OCI-LY7 (cell line): ENCODE measurements around the gene CLCA4. TPM values are rescaled to one million over a fixed set of nuclear protein-coding genes. Genes with fewer than 3 reads are reported as not detected.

Source experiments
- BruUV-seq: library from RNA; stranded (reverse); fragments of 400-500 nt; replicated peaks from 2 replicates; lab custom pipeline; 2021; lab: Mats Ljungman, UMichigan
- CTCF ChIA-PET: fragments of 300-600 bp; sonication (Branson Sonifier 250); formaldehyde crosslinking; loops from one replicate; lab custom pipeline; 2022; ENCODE audit warnings: antibody characterized with exemption; ENCODE audit not compliant: unreplicated experiment; lab: Charles Lee
- POLR2A ChIA-PET: fragments of 300-600 bp; sonication (Branson Sonifier 250); formaldehyde crosslinking; loops from one replicate; lab custom pipeline; 2022; ENCODE audit warnings: antibody characterized with exemption; lab: Charles Lee
- DNase-seq: peaks from one replicate; pipeline ENCODE4 v3.0.0-alpha.2; 2015; ENCODE audit warnings: low spot score
- H2AFZ ChIP-seq: fragments of 200-600 bp; sonication (generic), shearing (Covaris generic); 2 replicates; pipeline ENCODE4 v1.6.1; 2014; ENCODE audit warnings: mild to moderate bottlenecking, antibody characterized with exemption, low read length, moderate library complexity
- H3K27ac ChIP-seq: fragments of 200-600 bp; sonication (generic); 2 replicates; pipeline ENCODE4 v1.5.1; 2014; ENCODE audit warnings: mixed run types, low read depth, mild to moderate bottlenecking, moderate library complexity, low read length, inconsistent platforms; ENCODE audit not compliant: poor library complexity, severe bottlenecking
- H3K36me3 ChIP-seq: fragments of 200-600 bp; sonication (generic); 2 replicates; pipeline ENCODE4 v1.6.1; 2014; ENCODE audit warnings: mild to moderate bottlenecking, antibody characterized with exemption, low read length, moderate library complexity, mixed read lengths; ENCODE audit not compliant: insufficient read depth
- H3K4me1 ChIP-seq: fragments of 200-600 bp; sonication (generic); 2 replicates; pipeline ENCODE4 v1.5.1; 2014; ENCODE audit warnings: mild to moderate bottlenecking, low read length; ENCODE audit not compliant: insufficient read depth, poor library complexity, severe bottlenecking
- H3K4me2 ChIP-seq: fragments of 200-600 bp; sonication (generic); 2 replicates; pipeline ENCODE4 v1.6.1; 2014; ENCODE audit warnings: mild to moderate bottlenecking, low read length
- H3K4me3 ChIP-seq: fragments of 200-600 bp; sonication (generic); 2 replicates; pipeline ENCODE4 v1.5.1; 2014; ENCODE audit warnings: mild to moderate bottlenecking, low read depth, low read length; ENCODE audit not compliant: poor library complexity, severe bottlenecking
- H3K79me2 ChIP-seq: fragments of 200-600 bp; sonication (generic); 2 replicates; pipeline ENCODE4 v1.6.1; 2016; ENCODE audit warnings: low read depth, mild to moderate bottlenecking, low read length, moderate library complexity, mixed read lengths; ENCODE audit not compliant: insufficient read depth
- H3K9me2 ChIP-seq: fragments of 200-600 bp; sonication (generic); 2 replicates; pipeline ENCODE4 v1.6.1; 2016; ENCODE audit warnings: mild to moderate bottlenecking, low read length, mixed read lengths; ENCODE audit not compliant: insufficient read depth
- H3K9me3 ChIP-seq: fragments of 200-600 bp; sonication (generic); 2 replicates; pipeline ENCODE4 v1.6.1; 2014; ENCODE audit warnings: mild to moderate bottlenecking, mixed run types, low read length, mixed read lengths
- H4K20me1 ChIP-seq: fragments of 200-600 bp; sonication (generic); 2 replicates; pipeline ENCODE4 v1.6.1; 2014; ENCODE audit warnings: mild to moderate bottlenecking, antibody characterized with exemption, low read length, moderate library complexity, mixed read lengths; ENCODE audit not compliant: insufficient read depth
- EZH2phosphoT487 ChIP-seq: fragments of 200-600 bp; sonication (generic); IDR thresholded peaks from 2 replicates; pipeline ENCODE4 v1.6.1; 2018; ENCODE audit warnings: low read depth, borderline replicate concordance, mild to moderate bottlenecking, mixed run types, antibody characterized with exemption, low read length, moderate library complexity, mixed read lengths
- intact Hi-C: fragments of 100-400 bp; cut with micrococcal nuclease; formaldehyde crosslinking; loops from one replicate; pipeline ENCODE4 v1.10.0; 2022; ENCODE audit not compliant: unreplicated experiment
- total RNA-seq, 2 experiments: library from RNA; depleted of rRNA in 1 of 2; stranded (reverse); fragments of >200 nt in 1 of 2; shearing (Covaris generic) in 1 of 2; gene quantifications; 2 replicates each; pipeline ENCODE4 v1.2.3, GENCODE V29; 2014 to 2022
- TF ChIP-seq, protein P1 (sequence below): fragments of 200-600 bp; sonication (generic); conservative IDR thresholded peaks from 2 replicates; pipeline ENCODE4 v1.5.1; 2014; ENCODE audit warnings: mild to moderate bottlenecking, antibody characterized with exemption, low read length, moderate library complexity, mixed read lengths

The CLCA4 gene
- total RNA-seq, 2 experiments from 2014 or later, result not detected

DNA sequence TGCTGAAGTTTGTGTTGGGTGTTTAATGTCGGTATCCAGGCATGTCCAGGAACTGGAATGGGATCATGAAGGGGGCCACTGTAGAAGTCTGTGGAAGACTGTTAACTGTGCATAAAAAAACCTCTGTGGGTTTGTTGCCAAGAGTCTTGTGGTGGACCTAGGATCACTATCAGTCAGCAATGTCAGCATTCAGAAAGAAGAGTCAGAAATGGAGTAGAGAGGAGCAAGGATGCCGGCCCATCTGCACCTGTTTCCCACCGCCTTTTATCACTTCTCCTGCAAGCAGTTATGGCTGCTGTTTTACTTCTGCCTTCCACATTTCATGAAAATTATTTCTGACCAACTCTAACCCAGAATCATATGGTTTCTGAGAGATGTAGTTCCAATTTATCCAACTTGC lies 36.7 kb downstream of the CLCA4 start:
- TF ChIP-seq, protein P1, sequence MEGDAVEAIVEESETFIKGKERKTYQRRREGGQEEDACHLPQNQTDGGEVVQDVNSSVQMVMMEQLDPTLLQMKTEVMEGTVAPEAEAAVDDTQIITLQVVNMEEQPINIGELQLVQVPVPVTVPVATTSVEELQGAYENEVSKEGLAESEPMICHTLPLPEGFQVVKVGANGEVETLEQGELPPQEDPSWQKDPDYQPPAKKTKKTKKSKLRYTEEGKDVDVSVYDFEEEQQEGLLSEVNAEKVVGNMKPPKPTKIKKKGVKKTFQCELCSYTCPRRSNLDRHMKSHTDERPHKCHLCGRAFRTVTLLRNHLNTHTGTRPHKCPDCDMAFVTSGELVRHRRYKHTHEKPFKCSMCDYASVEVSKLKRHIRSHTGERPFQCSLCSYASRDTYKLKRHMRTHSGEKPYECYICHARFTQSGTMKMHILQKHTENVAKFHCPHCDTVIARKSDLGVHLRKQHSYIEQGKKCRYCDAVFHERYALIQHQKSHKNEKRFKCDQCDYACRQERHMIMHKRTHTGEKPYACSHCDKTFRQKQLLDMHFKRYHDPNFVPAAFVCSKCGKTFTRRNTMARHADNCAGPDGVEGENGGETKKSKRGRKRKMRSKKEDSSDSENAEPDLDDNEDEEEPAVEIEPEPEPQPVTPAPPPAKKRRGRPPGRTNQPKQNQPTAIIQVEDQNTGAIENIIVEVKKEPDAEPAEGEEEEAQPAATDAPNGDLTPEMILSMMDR, result no peak
- TF ChIP-seq EZH2phosphoT487, result no peak
- Histone ChIP-seq H3K4me3 (no peak overlapping the region), H4K20me1 (no peaks in the 10 kb centered on the region), H2AFZ (no peak overlapping the region), H3K79me2 (no peaks in the 10 kb centered on the region), H3K36me3 (no peaks in the 10 kb centered on the region), H3K27ac (no peak overlapping the region), H3K4me1 (no peaks in the 10 kb centered on the region), H3K4me2 (no peak overlapping the region), H3K9me2 (no peaks in the 10 kb centered on the region), H3K9me3 (no peaks in the 10 kb centered on the region)
- ChIA-PET CTCF (no interaction called here), POLR2A (no interaction called here)
- no TSS peak for BruUV-seq
- no peak for DNase-seq
- intact Hi-C loops, result no loop called here

DNA sequence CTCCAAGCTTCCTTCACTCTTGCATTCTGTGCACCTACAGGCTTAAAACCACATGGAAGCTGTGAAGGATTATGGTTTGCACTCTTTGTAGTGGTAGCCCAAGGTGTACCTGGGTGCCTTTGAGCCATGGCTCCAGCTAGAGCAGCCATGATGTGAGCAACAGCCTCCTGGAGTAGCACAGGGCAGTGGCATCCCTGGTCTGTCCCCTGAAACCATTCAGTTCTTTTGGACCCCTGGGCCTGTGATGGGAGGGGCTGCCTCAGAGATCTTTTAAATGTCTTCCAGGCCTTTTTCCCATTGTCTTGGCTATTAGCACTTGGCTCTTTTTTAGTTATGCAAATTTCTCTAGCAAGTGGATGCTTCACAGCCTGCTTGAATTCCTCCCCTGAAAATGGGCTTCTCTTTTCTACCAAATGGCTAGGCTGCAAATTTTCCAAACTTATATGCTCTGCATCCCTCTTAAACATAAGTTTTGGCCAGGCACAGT lies 47.4 kb downstream of the CLCA4 start:
- intact Hi-C loops, result no loop called here

DNA sequence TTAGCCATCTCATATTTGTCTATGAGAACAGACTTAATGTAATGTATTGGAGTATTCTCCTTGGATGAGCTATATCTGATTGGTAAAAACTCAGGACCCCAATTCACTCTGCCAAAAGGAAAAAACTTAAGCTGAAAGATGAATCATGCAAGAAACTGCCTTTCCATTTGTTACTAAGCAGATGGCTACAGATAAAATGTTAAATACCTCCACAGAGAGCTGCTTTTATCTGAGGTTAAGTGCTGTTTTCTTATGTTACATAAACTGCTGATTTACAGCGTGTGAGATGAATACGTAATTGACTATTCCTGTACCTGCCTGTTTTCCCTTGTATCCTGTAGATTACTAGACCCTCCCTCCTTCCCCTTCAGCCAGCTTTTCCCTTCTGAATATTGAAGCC lies 49.3 kb downstream of the CLCA4 start:
- H3K9me2 ChIP-seq, result no peaks in the 10 kb centered on the region
- H3K4me1 ChIP-seq, result no peaks in the 10 kb centered on the region
- no peaks in the 10 kb centered on the region for H3K79me2 ChIP-seq
- H3K9me3 ChIP-seq, result no peaks in the 10 kb centered on the region
- H3K4me2 ChIP-seq, result no peak overlapping the region
- POLR2A ChIA-PET, result interaction anchor here (0.6 to 0.7 kb wide), 2 partner anchors 18 to 27 kb away, joined by 3 read pairs; no protein-coding TSS in a partner anchor
- no peak overlapping the region for H2AFZ ChIP-seq
- H3K36me3 ChIP-seq, result no peaks in the 10 kb centered on the region
- TF ChIP-seq, protein P1, result no peak
- TF ChIP-seq EZH2phosphoT487, result no peak
- DNase-seq, result no peak
- H3K27ac ChIP-seq, result no peak overlapping the region
- CTCF ChIA-PET, result no interaction called here
- no TSS peak for BruUV-seq
- no peaks in the 10 kb centered on the region for H4K20me1 ChIP-seq
- no peak overlapping the region for H3K4me3 ChIP-seq
- intact Hi-C loops, result no loop called here

More for the DNA sequence above, 47.4 kb downstream of the CLCA4 start:
- Histone ChIP-seq H3K9me3 (no peaks in the 10 kb centered on the region), H3K4me1 (no peaks in the 10 kb centered on the region), H3K4me3 (no peak overlapping the region), H4K20me1 (no peaks in the 10 kb centered on the region), H3K27ac (no peak overlapping the region), H2AFZ (no peak overlapping the region), H3K36me3 (no peaks in the 10 kb centered on the region), H3K79me2 (no peaks in the 10 kb centered on the region), H3K9me2 (no peaks in the 10 kb centered on the region), H3K4me2 (no peak overlapping the region)
- TF ChIP-seq EZH2phosphoT487, result no peak
- TF ChIP-seq, protein P1, result no peak
- no TSS peak for BruUV-seq
- CTCF ChIA-PET, result no interaction called here
- POLR2A ChIA-PET, result no interaction called here
- no peak for DNase-seq
